WTC11 (cell line): ENCODE results near the gene HDGF.

Source experiments
- ATF1 ChIP-seq: sonication (generic); formaldehyde crosslinking; IDR thresholded peaks from 2 replicates; pipeline ENCODE4 v1.8.1; 2023; ENCODE audit warnings: mild to moderate bottlenecking, moderate library complexity, missing genetic modification reagents
- FOXP1 ChIP-seq: sonication (generic); formaldehyde crosslinking; IDR thresholded peaks from 2 replicates; pipeline ENCODE4 v1.8.0; 2022; ENCODE audit warnings: missing genetic modification reagents, mild to moderate bottlenecking, moderate library complexity, borderline replicate concordance
- HMGA2 ChIP-seq: fragments of 250-450 bp; sonication (Bioruptor Pico); IDR thresholded peaks from 2 replicates; pipeline ENCODE4 v1.4.0; 2021; ENCODE audit warnings: mild to moderate bottlenecking, moderate library complexity
- NFE2L1 ChIP-seq: sonication (generic); formaldehyde crosslinking; IDR thresholded peaks from 2 replicates; pipeline ENCODE4 v1.8.1; 2023; ENCODE audit warnings: missing genetic modification reagents
- TCF7 ChIP-seq: sonication (generic); formaldehyde crosslinking; IDR thresholded peaks from 2 replicates; pipeline ENCODE4 v1.8.0; 2022; ENCODE audit warnings: mild to moderate bottlenecking, low read depth, missing genetic modification reagents, moderate library complexity
- ZNF423 ChIP-seq: fragments of 250-450 bp; sonication (Bioruptor Pico); IDR thresholded peaks from 2 replicates; pipeline ENCODE4 v2.1.2; 2022; ENCODE audit warnings: mild to moderate bottlenecking, moderate library complexity
- TF ChIP-seq, protein P1 (sequence below): fragments of 200-600 bp; IDR thresholded peaks from 2 replicates; pipeline ENCODE4 v1.8.0; 2022; ENCODE audit warnings: antibody characterized with exemption
- TF ChIP-seq, protein P2 (sequence below): sonication (generic); formaldehyde crosslinking; IDR thresholded peaks from 2 replicates; pipeline ENCODE4 v1.8.1; 2023; ENCODE audit warnings: mild to moderate bottlenecking, missing genetic modification reagents, moderate library complexity
- TF ChIP-seq, protein P3 (sequence below): sonication (generic); formaldehyde crosslinking; IDR thresholded peaks from 2 replicates; pipeline ENCODE4 v1.8.1; 2022; ENCODE audit warnings: low read depth, missing genetic modification reagents, borderline replicate concordance
- TF ChIP-seq, protein P4 (sequence below): sonication (generic); formaldehyde crosslinking; IDR thresholded peaks from 2 replicates; pipeline ENCODE4 v1.8.0; 2022; ENCODE audit warnings: mild to moderate bottlenecking, missing genetic modification reagents
- TF ChIP-seq, protein P5 (sequence below): sonication (generic); formaldehyde crosslinking; IDR thresholded peaks from 2 replicates; pipeline ENCODE4 v1.8.0; 2022; ENCODE audit warnings: mild to moderate bottlenecking, missing genetic modification reagents
- TF ChIP-seq, protein P6 (sequence below): fragments of 250-450 bp; sonication (Bioruptor Pico); IDR thresholded peaks from 2 replicates; pipeline ENCODE4 v2.1.2; 2022; ENCODE audit warnings: mild to moderate bottlenecking, moderate library complexity
- TF ChIP-seq, protein P7 (sequence below): fragments of 250-450 bp; sonication (Bioruptor Pico); conservative IDR thresholded peaks from 2 replicates; pipeline ENCODE4 v1.9.0; 2021; ENCODE audit warnings: mild to moderate bottlenecking
- TF ChIP-seq, protein P8 (sequence below): sonication (generic); formaldehyde crosslinking; IDR thresholded peaks from 2 replicates; pipeline ENCODE4 v1.8.1; 2023; ENCODE audit warnings: mild to moderate bottlenecking, missing genetic modification reagents, borderline replicate concordance

DNA sequence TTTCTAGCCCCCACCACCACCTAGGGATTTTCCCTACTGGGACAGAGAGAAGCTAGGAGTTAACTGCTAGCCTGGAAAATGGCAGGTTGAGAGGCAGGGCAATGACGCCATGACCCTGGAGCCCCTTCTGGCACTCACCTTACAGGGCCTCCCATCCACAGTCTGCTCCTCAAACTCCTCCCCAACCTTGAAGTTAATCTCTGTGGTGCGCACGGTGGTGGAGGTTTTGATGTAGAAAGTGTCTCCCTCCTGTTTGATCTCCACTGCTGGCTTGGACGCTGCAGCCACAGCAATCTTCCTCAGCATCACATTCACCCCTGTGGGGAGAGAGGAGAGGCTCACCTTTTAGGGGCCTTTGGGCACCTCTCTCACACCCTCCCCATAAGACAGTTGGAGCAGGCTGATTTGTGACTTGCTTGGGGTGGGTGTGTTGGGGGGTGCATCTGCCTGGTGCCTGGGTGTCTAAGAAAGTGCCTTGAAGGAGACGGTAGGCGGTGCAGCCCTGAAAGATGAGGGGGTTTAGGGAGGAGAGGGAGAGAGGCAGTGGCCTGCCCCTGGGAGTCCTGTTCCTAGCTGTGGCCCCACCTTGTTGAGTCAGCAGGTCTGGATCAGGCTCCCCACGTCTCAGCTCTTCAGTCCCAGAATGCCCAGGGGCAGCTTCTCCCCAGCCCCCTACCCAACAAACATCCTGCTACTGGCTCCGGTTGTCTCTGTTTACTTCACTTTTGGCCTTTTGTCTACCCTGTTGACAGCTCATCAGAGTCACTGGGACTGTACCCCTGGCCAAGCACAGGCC, 50.5 kb downstream of the HDGF start:
- TF ChIP-seq TCF7 (no peak), FOXP1 (CRISPR knock-in tag) (no peak), ZNF423 (CRISPR knock-in tag) (no peak), ATF1 (CRISPR knock-in tag) (no peak), NFE2L1 (CRISPR knock-in tag) (no peak), HMGA2 (no peak)
- TF ChIP-seq, protein P1, sequence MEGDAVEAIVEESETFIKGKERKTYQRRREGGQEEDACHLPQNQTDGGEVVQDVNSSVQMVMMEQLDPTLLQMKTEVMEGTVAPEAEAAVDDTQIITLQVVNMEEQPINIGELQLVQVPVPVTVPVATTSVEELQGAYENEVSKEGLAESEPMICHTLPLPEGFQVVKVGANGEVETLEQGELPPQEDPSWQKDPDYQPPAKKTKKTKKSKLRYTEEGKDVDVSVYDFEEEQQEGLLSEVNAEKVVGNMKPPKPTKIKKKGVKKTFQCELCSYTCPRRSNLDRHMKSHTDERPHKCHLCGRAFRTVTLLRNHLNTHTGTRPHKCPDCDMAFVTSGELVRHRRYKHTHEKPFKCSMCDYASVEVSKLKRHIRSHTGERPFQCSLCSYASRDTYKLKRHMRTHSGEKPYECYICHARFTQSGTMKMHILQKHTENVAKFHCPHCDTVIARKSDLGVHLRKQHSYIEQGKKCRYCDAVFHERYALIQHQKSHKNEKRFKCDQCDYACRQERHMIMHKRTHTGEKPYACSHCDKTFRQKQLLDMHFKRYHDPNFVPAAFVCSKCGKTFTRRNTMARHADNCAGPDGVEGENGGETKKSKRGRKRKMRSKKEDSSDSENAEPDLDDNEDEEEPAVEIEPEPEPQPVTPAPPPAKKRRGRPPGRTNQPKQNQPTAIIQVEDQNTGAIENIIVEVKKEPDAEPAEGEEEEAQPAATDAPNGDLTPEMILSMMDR: no peak
- TF ChIP-seq, protein P2, sequence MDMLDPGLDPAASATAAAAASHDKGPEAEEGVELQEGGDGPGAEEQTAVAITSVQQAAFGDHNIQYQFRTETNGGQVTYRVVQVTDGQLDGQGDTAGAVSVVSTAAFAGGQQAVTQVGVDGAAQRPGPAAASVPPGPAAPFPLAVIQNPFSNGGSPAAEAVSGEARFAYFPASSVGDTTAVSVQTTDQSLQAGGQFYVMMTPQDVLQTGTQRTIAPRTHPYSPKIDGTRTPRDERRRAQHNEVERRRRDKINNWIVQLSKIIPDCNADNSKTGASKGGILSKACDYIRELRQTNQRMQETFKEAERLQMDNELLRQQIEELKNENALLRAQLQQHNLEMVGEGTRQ: no peak
- TF ChIP-seq, protein P3, sequence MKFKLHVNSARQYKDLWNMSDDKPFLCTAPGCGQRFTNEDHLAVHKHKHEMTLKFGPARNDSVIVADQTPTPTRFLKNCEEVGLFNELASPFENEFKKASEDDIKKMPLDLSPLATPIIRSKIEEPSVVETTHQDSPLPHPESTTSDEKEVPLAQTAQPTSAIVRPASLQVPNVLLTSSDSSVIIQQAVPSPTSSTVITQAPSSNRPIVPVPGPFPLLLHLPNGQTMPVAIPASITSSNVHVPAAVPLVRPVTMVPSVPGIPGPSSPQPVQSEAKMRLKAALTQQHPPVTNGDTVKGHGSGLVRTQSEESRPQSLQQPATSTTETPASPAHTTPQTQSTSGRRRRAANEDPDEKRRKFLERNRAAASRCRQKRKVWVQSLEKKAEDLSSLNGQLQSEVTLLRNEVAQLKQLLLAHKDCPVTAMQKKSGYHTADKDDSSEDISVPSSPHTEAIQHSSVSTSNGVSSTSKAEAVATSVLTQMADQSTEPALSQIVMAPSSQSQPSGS (CRISPR knock-in tag): no peak
- TF ChIP-seq, protein P4, sequence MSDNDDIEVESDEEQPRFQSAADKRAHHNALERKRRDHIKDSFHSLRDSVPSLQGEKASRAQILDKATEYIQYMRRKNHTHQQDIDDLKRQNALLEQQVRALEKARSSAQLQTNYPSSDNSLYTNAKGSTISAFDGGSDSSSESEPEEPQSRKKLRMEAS (CRISPR knock-in tag): no peak
- TF ChIP-seq, protein P5, sequence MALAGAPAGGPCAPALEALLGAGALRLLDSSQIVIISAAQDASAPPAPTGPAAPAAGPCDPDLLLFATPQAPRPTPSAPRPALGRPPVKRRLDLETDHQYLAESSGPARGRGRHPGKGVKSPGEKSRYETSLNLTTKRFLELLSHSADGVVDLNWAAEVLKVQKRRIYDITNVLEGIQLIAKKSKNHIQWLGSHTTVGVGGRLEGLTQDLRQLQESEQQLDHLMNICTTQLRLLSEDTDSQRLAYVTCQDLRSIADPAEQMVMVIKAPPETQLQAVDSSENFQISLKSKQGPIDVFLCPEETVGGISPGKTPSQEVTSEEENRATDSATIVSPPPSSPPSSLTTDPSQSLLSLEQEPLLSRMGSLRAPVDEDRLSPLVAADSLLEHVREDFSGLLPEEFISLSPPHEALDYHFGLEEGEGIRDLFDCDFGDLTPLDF (CRISPR knock-in tag): no peak
- TF ChIP-seq, protein P6, sequence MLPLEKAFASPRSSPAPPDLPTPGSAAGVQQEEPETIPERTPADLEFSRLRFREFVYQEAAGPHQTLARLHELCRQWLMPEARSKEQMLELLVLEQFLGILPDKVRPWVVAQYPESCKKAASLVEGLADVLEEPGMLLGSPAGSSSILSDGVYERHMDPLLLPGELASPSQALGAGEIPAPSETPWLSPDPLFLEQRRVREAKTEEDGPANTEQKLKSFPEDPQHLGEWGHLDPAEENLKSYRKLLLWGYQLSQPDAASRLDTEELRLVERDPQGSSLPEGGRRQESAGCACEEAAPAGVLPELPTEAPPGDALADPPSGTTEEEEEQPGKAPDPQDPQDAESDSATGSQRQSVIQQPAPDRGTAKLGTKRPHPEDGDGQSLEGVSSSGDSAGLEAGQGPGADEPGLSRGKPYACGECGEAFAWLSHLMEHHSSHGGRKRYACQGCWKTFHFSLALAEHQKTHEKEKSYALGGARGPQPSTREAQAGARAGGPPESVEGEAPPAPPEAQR: no peak
- TF ChIP-seq, protein P7, sequence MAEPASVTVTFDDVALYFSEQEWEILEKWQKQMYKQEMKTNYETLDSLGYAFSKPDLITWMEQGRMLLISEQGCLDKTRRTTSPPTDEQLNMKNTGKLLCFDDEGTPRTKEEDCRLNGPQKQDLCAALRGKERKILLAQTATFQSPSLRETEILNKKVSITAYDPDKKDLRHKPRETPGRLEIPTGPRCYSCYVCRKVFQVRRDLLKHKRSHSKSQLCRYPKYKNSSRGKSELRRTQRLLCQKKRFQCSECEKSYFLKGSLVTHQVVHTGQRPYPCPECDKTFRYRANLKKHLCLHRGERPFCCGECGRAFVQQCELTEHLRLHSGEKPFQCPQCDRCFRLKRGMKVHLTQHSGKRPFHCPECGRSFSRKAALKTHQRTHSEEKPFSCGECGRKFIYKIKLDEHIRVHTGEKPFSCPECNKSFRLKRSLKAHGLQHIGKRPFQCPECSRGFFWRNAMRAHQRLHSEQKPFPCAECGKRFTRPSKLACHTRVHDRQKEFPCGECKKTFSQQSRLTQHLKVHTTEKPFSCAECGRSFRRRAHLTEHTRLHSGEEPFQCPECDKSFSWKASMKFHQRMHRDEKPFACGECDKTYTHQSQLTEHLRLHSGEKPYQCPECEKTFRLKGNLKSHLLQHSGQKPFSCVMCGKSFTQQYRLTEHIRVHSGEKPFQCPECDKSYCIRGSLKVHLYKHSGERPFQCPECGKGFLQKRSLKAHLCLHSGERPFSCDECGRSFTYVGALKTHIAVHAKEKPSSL: no peak
- TF ChIP-seq, protein P8, sequence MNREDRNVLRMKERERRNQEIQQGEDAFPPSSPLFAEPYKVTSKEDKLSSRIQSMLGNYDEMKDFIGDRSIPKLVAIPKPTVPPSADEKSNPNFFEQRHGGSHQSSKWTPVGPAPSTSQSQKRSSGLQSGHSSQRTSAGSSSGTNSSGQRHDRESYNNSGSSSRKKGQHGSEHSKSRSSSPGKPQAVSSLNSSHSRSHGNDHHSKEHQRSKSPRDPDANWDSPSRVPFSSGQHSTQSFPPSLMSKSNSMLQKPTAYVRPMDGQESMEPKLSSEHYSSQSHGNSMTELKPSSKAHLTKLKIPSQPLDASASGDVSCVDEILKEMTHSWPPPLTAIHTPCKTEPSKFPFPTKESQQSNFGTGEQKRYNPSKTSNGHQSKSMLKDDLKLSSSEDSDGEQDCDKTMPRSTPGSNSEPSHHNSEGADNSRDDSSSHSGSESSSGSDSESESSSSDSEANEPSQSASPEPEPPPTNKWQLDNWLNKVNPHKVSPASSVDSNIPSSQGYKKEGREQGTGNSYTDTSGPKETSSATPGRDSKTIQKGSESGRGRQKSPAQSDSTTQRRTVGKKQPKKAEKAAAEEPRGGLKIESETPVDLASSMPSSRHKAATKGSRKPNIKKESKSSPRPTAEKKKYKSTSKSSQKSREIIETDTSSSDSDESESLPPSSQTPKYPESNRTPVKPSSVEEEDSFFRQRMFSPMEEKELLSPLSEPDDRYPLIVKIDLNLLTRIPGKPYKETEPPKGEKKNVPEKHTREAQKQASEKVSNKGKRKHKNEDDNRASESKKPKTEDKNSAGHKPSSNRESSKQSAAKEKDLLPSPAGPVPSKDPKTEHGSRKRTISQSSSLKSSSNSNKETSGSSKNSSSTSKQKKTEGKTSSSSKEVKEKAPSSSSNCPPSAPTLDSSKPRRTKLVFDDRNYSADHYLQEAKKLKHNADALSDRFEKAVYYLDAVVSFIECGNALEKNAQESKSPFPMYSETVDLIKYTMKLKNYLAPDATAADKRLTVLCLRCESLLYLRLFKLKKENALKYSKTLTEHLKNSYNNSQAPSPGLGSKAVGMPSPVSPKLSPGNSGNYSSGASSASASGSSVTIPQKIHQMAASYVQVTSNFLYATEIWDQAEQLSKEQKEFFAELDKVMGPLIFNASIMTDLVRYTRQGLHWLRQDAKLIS: no peak
